NCI-H2171 treated with DMSO at 0.1 percent for 48 hours (cell line): ENCODE measurements around the gene F11.
"Not testable (repeated sequence)": the region's sequence is repeated elsewhere in the genome, so short reads cannot be mapped to it uniquely, and the experiment has no call there.

ENCODE experiments used
- DNase-seq: peaks from one replicate; lab custom pipeline; 2025; lab: John Stamatoyannopoulos, UW

F11 gene

DNA sequence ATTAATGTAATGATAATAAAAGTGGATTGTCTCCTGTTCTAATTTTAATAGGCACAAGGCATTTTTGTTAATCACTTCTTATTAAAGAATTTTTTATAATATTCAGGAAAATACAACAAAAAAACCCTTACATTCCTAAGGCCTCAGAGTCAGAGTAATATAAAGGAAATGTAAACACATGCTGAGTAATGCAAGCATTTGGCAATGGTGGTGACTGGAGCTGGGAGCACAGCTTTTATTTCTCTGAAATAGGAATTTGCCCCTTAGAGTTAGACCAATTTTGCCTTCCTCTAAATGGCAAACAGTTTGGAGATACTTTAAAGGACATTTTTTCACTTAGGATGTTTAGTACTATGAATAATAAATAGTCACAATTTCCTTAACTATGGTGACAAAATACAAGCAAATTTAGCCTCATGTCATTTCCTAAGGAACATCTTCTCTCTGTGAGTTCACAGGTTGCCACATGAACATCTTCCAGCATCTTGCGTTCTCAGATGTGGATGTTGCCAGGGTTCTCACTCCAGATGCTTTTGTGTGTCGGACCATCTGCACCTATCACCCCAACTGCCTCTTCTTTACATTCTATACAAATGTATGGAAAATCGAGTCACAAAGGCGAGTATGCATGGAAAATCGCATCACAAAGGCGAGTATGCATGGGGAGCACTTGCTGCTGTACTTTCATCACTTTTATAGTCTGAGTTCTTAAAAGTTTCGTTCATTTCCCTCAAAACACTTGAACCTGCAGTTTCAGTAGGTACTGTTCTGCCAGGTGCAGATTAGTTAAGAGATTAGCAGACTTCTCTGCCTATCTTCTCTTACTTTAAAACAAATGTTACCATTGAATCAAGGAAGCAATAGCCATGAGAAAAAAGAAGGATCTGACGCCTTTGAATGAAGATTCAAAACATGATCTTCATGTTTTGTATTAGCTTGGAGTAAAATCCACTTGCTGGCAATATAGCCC lies 15.9 kb upstream of the F11 start:
- DNase-seq, result no peak

DNA sequence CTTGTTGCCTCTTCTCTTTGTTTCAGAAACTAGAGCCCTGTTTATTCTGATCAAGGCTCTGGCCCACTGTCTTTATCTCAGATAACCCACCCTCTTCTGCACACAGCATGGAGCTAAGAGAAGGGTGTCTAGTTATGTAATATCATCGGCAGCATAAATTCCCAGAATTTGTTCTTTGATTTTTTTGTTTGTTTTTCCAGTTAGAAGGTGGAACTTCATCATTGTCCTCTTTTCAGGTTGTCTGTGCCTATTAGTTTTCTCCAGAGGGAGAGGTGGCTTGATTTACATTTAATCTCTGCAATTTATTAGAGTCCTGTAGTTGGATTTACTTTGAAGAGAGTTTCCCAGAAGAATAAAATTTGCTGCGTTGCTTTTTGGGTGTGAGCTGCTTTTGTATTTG lies 15.2 kb upstream of the F11 start:
- no peak for DNase-seq

GRCh38 chr4:186255122-186255521 lies 10.9 kb upstream of the F11 start:
- DNase-seq, result no peak

GRCh38 chr4:186258216-186258811 lies 7.7 kb upstream of the F11 start:
- no peak for DNase-seq

GRCh38 chr4:186260117-186260503 lies 5.9 kb upstream of the F11 start:
- no peak for DNase-seq

DNA sequence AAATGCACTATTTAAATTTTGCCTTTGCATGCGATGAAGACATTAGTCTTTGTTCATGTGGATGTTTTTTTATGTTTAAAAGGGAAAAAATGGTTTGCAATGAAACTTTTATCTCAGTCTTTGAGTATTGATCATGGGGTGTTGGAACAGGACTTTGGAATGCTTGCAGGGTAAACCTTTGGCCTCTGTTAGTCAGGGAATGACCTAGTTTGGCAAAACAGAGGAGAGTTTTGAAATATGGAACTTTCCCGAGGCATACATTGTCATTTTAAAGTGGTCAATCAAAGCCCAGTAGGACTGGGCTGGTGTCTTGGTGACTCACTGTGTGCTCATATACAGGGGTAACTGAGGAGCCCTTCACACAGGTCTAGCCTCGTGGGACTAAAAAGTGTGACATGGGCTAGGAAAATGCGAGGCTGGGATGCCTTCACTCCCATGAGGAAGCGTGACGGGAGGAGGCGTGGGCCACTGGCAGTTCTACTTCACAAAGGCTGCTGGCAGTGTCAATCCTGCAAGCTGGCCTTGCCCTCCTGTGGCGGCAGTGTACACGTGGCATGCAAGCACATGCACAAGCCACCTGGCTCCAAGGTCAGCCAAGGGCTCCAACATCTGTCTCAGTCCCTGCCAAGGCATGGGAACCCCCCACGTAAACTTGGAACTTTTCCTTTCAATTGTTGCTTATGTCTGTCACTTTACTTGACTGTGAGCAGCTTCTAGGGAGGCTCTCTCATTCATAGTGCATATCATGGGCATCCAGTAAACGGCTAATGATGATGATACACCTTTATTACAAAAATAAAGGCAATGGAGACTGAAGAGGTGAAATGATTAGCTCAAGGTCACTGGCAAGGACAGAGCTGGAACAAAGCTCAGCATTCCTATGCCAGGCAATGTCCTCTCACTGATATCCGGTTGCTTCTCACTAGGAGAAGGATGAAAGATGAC lies 5.2 kb upstream of the F11 start:
- no peak for DNase-seq

DNA sequence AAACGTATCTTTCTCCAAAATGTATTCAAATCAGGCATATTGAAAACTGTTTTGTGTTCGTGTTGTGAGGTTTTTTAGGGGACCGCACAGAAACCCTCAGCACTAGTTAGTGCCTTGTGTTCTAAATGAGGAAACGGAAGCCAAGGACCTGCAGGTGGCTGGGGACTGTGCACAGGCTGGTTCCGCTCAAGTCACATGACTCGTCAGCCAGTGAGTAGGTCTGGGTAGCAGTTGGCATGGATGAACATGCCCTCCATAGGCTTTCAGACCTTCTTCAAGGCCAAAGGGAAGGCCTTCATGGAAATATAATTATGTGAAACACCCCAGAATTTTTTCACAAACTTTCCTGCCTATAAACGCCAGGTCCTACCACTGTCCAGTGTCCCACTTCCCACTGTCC lies 1.3 kb upstream of the F11 start:
- no peak for DNase-seq

GRCh38 chr4:186265250-186265649 lies 739 bp upstream of the F11 start:
- not testable (repeated sequence) for DNase-seq

- no peak for DNase-seq
Measured at GRCh38 chr4:186266729-186267456, 904 bp downstream of the F11 start.

DNA sequence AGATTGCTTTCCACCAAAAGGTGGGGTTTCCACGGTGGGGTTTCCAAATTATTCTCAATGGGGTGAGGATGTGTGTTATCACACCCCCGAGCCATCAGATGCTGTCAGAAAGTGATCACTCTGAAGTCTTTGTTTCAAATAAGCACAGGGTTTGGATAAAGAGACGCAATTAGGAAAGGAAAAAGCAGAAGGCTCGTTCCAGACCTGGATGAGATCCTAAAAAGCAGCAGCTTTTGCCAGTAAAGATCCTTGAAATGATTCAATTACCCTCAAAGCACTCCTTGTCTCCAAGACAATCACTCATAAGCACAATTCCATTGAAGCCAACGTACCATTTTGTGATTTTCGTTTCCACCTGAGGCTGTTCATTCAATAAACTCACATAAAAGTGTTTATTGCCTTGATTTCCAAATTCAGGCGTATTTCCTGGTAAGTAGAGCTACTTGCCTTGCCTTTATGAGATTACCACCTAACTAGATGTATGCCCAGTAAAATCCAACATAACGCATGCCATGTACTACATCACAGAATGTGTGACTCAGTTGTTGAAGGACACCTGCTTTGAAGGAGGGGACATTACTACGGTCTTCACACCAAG lies 5.2 kb downstream of the F11 start:
- DNase-seq, result no peak

DNA sequence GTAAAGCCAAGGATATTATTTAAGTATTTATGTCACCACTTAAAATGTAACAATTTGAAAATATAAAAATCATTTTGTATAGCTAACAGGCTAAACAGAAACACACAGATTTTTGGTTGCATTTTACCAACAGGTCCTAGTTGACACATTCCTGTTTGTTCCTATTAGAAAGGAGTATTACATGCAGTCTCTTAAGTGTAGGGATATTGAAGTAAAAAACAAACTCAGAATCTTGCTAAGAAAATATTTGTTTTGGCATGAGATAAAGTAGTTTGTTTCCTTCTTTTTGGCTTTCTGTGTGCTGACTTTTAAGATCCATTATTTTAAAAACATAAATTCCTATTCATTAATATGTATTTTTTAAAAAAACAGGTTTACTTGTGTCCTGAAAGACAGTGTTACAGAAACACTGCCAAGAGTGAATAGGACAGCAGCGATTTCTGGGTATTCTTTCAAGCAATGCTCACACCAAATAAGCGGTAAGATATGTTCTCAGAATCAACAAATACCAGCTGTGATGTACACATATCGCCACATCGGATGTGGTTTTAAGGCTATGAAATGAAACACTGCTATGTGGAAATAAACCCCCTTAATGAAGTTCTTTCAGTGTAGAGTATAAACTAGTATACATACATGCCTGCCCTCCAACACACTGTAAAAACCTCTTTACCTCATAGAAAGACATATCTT lies 6.9 kb downstream of the F11 start:
- DNase-seq, result no peak

GRCh38 chr4:186273392-186273789 lies 7.4 kb downstream of the F11 start:
- DNase-seq, result not testable (repeated sequence)

DNA sequence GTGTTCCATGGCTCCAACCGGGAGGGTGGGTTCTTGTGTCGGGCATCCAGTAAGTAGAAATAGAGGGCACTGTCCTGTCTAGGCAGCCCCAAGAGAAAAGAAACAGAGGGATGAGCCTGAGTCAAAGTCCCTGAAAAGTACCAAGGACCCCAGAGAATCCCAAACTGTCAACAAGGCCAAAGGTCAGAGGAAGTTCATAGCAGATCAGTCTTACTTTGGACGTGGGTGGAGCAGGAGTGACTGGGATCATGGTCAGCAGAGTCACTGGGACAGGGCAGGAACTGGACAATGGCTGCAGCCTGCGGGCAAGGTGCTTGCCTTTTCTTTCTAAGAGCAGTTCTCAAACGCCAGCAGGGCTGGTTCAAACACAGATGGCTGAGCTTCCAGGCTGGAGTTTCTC lies 17.3 kb downstream of the F11 start:
- no peak for DNase-seq

GRCh38 chr4:186285147-186285546 lies 19.2 kb downstream of the F11 start:
- no peak for DNase-seq

DNA sequence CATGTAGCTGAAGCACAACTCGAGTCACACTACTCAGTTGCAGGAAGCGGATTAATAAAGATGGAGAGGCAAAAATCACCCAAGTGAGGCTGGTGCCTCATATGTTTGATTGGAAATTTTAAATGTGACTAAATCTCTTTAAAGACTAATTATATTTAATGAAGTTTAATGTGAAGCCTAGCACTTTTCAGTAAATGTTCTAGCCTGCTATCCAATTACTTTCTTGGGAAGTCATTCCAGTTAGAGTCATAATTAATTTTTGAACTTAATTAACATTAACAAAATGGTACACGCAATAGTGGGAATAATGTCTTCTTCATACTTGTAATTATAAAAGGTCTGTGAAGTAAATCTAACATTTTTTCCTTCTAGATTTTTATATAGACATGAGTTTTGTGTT lies 20.6 kb downstream of the F11 start:
- DNase-seq, result no peak

DNA sequence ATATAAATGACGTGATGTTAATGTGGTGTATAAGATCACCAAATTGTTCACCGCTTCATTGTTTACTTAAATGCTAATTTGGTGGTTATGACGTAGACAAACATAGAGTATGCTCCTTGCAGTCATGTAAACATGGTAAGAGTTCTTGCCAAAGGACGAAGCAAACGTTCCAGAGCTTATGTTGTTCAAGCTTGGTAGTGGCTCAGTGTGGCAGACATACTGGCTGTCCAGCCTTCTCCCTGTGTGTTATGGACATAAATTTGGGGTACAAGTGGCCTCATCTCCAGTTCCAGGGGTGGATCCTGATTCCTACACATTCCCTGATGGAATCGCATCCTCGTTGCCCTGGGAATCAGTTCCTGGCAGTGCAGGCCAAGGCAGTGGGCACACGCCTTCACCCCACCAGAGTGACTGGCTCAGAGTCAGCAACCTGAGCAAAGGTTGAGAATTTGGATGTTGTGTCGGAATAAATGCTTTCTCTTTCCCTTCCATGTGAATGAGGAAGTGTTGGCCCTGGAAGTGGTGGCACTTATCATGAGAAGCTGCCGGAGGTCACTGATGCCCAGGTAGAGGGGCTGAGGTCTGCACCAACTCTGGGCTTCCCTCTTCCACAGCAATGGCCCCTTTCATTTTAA lies 25.4 kb downstream of the F11 start:
- DNase-seq, result no peak

GRCh38 chr4:186294160-186294559 lies 28.2 kb downstream of the F11 start:
- no peak for DNase-seq

DNA sequence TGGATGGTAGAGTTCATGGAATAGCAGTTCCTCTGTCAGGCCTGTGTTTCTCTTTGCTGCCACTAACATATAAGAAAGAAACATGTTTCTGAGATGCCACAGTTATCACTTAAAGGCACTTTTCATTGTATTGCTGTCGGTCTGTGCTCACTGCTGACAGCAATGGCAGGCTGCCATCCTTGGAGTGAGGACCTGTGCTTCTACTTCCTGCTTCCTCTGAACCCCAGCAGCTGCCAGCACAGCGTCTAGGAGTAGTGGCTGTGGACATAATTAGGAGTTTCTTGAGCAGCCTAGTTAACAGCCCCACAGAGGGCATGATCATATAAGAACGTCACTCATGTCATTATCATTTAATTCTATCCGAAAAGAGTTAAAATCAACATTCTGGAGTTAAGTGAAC lies 30.5 kb downstream of the F11 start:
- DNase-seq, result no peak

DNA sequence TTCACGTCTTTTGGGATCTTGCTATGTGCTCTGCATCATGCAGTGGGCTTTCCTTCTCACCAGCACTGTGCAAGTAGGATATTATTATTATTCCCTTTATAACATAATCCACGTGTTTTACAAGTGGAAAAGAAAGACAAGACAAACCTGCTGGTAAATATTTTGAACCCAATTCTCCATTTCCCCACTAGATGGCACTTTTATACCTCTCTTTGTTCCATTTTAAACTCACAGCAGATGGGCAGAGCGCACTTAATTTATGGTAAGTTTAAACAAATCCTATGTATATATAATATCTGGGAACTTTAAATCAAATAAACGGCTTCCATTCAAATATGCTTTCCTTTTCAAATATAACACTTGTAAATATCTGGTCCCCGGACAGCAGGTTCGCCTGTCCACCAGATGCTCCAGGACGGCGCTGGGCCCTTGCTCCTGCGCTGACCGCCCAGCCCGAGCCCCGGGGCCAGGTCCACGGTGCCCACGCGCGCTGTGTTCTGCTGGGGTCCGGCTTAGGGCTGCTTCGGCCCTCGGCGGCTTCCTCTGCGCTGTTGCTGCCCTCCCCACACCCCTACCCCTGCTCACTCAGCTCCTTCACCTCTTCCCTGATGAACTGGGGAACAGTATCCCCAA lies 31.1 kb downstream of the F11 start:
- DNase-seq, result peak; percentile 20
